HCEC 1CT (cell line): ENCODE measurements around the gene SLTM.
"Not testable (repeated sequence)": the region's sequence is repeated elsewhere in the genome, so short reads cannot be mapped to it uniquely, and the experiment has no call there.

Experiments
- DNase-seq: peaks from one replicate; pipeline ENCODE4 v3.0.0-alpha.2; 2017

Gene SLTM

DNA sequence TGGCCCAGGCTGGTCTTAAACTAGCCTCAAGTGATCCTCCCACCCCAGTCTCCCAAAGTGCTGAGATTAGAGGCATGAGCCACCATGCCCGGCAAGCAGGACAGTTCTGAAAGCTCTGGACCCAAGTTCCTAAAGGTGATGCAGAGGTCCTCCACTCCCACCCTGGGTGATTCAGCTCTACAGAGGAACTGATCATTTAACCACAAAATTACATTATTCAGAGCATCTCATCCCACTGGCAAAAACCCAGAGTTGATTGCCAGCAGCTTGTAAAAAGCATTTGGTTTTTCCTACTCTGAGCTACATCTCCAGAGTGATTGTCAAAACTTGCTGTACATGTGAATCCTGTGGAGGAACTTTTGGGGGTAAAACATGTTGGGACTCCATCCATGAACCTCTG lies 60.2 kb downstream of the SLTM start:
- DNase-seq, result peak; percentile 82

DNA sequence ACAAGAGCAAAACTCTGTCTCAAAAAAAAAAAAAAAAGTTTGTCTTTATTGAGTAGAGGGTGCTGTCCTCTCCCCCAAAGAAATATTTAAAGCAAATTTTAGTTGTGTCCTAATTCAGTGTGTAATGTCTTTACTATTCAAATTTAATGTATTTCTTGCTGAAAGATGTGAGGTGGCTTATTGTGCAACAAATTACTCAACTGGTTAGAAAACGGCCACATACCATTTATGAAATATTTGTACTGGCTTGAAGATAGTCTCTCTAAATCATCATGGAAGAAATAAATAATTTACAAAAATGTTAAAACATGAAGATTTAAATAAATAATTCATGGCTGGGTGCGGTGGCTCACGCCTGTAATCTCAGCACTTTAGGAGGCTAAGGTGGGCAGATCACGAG lies 63.0 kb downstream of the SLTM start:
- DNase-seq, result peak; percentile 63

DNA sequence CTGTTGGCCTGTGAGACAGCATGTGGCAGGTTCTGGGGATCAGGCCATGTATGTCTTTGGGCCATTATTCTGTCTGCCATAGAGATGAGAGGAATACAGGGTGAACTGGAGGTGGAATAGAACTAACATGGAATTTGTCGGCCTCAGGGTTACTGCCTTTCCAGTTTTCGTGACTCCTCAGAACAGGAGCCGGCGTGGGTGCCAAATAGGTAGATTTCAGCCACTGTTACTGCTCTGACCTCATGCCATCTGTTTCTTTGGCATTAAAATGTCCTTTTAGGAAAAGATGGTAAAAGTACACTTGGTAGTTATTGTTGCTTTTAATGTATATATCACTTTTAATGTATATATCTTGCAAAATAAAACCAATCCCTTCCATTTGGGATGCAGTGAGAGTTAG lies 65.6 kb downstream of the SLTM start:
- DNase-seq, result no peak

DNA sequence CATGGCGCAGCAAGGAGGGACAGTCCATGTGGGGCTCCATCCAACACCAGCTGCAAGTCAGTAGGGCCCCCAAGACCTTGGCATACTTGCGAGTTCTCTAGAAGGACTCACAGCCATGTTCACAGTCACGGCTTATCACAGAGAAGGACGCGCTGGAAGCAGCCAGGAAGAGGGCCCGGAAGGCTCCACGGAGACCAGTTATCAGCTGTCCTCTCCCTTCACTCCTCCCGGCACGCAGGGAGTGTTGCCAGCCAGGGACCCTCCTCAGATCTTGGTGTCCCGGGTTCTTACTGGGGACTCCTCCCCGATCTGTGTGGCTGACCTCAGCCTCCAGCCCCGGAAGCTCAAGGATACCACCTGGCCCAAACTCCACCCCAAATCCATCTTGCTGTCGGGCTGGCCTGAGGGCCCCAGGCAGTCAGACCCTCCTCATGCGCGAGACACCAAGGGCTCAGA lies 68.0 kb downstream of the SLTM start:
- DNase-seq, result no peak

DNA sequence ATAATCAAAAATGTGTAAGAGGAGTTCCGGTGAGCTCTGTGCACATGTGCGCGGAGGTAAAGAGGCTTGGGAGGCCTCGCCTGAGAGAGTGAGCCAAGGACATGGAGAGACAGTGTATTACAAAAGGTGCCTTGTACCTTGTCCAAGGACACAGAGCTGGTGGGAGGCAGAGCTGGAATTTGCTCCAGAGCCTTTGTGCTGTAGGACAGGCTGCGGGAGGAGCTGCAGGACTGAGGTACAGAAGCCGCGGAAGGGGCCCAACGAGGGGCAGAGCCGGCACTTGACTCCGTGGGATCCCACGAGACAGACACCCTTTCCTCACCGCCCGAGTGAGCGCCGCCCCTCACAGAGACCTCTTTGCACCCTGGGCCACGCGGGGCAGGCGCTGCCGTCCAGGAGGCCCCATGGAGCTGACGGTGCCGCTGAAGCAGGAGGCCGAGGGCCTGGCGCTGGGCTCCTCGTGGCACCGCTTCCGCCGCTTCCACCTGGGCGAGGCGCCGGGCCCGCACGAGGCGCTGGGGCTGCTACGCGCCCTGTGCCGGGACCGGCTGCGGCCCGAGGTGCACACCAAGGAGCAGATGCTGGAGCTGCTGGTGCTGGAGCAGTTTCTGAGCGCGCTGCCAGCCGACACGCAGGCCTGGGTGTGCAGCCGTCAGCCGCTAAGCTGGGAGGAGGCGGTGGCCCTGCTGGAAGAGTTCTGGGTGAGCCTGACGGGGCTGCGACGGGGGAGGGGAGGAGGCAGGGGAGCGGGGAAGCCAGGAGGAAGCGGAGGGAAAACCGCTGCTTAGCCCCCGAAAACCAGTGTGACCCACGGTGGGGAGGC lies 68.7 kb downstream of the SLTM start:
- DNase-seq, result no peak

DNA sequence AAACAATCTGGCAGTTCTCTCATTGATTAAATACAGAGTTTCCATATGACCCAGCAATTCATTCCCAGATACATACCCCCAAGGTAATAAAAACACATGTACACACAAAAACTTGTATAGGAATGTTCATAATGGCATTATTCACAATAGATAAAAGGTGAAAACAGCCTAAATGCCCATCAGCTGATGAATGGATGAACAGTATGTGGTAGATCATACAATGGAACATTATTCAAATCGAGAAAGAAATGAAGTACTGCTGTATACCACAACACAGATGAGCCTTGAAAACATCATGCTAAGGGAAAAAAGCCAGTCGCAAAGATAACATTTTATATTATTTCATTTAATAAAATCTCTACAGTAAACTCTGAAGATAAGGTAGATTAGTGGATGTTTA lies 71.2 kb downstream of the SLTM start:
- DNase-seq, result no peak

DNA sequence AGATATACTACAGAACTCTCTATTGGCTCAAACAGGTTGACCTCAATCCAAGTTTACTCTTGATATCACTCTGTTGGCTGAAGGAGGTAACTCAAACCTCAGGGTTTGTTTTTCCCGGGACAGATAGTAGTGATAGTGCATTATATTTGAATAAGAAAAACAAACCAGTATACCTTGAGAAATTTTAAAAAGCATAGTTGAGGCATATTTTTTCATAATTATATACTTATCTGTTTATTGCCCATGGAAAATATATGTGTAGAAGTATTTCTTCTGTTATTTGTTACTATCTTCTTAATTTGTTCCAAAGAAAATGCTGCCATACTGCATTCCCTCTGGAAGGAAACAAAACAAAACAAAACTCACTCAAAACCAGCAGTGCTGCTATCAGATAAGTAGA lies 76.9 kb downstream of the SLTM start:
- not testable (repeated sequence) for DNase-seq

DNA sequence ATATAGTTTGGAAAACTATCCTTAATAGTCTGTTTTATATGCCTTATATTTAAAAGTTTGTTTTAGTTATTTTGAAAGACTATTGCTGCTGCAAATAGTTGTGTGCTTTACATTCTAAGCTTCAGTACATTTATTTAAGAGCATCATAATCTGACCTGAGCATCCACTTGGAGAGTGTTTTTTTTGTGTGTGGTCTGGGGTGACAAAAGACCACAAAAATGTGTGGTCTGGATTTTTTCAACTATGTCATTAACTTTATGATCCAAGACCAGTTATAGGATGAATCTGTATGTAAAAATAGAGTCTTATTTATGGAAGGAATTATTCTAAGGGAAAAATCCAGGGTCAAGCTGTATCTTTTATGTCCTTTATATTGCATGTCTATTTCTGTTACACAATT lies 77.4 kb downstream of the SLTM start:
- DNase-seq, result peak; percentile 67

DNA sequence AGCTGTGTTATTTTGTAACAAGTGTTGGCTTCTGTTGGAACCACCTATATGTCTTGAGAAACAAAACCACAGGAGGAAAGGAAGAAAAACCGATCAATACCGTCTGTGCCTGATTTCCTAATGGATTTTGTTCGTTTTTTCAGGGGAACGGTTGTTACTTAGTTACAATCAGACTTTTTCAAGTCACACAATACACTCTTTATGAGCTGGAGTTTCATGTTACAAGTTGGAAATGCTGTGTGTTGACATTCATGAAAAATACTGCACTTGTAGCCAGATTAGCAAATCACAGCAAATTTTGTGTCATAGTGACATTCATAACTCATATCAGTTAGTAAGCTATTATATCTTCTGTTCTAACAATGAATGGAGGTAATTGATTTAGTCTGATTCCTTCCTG lies 78.9 kb downstream of the SLTM start:
- no peak for DNase-seq

DNA sequence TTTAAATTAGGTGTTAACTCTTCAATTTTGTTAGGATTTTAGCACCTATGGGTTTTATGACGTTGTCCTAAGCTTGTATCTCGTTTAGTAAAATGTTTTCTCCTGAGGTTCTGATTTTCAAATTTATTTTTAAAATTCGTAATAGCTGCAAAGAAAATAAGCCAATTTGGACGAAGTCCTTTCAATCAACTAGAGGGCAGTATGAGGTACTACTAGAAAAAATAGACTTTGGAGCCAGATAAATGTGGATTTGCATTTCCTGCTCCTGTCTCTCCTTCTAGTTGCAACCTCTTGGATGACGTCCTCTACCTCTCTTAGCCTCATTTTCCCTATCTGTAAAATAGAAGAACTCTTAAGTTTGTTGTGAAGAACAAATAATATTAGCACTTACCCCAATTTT lies 81.1 kb downstream of the SLTM start:
- DNase-seq, result peak; percentile 34

DNA sequence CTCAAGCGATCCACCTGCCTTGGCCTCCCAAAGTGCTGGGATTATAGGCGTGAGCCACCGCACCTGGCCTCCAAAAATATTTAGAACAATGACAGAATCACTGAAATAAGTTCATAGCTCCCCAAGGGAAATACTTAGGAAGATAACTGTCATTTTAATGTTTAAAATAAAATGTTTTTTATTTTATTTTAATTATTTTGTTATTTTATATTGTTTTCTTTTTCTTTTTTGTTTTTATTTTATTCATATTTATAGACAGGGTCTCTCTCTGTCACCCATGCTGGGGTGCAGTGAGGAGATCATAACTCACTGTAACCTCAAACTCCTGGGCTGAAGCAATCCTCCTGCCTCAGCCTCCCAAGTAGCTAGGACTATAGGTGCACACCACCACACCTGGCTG lies 82.3 kb downstream of the SLTM start:
- DNase-seq, result not testable (repeated sequence)

DNA sequence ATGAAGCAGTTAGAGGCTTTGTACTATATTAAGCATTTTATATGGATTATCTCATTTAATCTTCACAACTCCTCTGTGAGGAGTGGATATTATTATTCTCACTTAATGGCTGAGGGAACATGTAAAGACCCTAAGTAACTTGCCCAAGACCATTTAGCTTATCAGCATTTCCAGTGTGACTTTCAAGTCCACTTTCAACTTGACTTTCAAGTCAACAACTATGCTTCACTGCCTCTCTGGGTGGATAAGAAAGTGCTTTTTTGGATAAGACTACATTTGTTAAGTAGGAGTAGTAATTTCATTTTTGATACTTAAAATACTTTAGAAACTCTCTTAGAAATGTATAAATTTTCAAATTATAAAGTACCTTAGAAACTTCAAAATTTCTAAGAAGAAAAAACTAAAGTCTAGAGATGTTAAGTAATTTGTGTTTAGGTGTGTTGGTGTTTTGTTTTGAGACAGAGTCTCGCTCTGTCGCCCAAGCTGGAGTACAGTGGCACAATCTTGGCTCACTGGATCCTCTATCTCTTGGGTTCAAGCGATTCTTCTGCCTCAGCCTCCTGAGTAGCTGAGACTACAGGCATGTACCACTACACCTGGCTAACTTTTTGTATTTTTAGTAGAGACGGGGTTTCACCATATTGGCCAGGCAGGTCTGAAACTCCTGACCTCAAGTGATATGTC lies 90.6 kb downstream of the SLTM start:
- DNase-seq, result no peak

DNA sequence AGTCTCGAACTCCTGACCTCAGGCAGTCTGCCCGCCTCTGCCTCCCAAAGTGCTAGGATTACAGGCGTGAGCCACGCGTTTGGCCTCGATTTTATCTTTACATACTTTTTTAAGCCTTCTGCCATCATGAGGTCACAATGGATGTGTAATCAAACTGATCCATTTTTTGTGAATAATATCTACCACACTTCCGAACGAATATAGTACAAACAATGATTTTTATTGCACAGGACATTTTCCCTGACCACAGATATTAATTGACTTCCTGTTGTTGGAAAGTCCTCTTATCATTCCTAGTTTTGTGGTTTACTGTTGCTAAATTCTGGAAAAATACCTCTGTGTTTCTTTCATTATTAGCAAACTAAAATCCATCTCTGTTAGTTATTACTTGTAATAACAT lies 93.4 kb downstream of the SLTM start:
- DNase-seq, result peak; percentile 60

DNA sequence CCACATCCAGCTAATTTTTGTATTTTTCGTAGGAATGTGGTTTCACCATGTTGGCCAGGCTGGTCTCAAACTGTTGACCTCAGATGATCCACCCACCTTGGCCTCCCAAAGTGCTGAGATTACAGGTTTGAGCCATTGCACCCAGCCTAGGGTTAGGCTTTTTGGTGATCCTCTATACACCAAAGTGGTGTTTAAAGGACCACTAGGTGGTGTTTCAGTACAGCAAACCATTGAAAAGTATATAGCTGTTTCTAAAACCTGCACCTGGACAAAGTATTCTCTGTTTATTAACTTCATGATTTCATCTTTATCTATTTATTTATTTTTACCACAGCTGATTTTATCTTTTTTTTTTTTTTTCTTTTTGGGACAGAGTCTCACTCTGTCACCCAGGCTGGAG lies 94.0 kb downstream of the SLTM start:
- peak; percentile 38 for DNase-seq

DNA sequence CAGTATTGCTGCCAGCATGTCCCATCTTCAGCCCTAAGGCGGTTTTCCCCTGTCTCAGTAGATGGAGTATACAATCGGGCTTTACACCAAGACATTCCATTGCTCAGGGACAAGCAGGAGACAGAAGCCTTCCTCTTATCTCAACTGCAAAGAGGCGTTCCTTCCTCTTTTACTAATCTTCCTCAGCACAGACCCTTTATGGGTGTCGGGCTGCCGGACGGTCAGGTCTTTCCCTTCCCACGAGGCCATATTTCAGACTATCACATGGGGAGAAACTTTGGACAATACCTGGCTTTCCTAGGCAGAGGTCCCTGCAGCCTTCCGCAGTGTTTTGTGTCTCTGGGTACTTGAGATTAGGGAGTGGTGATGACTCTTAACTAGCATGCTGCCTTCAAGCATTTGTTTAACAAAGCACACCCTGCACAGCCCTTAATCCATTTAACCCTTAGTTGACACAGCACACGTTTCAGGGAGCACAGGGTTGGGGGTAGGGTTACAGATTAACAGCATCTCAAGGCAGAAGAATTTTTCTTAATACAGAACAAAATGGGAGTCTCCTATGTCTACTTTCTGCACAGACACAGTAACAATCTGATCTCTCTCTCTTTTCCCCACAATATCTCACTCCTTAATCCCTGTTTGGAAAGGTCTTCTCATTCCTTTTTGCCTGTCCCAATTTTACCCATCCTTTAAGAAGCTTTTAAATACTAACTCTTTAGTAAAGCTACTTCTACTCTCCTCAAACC lies 99.6 kb downstream of the SLTM start:
- DNase-seq, result not testable (repeated sequence)

DNA sequence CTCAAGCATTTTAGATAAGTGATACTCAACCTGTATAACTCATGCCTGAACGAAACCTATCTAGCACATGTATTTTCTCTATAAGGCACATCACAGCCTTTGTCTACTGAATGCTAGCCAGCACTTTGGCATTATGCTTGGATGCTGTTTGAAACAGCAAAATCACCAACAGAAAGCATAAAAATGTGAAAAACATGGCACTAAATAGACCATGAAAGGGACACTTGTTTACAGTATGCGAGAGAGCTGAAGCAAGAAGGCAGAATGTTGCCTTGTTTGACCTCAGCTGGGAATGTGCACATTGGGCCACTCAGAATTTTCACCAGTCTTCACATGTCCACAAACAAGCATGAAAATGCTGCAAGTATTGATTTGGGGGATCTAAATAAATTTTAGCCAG lies 102.9 kb downstream of the SLTM start:
- no peak for DNase-seq
